ENCODE data around the gene MMP13.

MMP13 gene

GRCh38 chr11:102900346-102900745, 55.2 kb downstream of the MMP13 start:
- H3K4me3 ChIP-seq (ENCODE audit: low read depth, low read length), result no peak overlapping the region
- TF ChIP-seq CTCF (IDR thresholded peaks at IDR 0.05; ENCODE audit: borderline replicate concordance, insufficient read depth, low read depth, low read length), result no peak

Measured in GM12875 (cell line).